ENCODE results near the gene RPL22.

The RPL22 gene

DNA sequence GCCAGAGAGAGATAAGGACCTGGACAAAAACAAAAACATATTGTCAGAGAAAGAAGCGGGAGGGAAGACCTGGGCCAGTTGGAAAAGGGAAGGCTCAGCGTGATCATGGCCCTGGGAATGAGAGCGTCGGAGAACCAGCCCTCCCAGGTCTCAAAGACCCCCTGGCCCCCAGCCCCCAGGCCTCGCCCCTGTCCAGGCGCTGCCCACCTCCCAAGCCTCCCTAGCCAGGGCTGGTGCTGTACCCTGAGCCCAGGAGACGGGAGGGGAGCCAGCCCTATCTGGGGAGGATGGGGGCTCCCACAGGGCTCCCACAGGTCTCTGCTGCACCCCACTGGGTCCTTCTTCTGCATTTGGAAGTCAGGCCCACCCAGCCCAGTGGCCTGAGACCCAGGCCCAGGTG is 34.4 kb downstream of the RPL22 start:
- TF ChIP-seq TAF1 (IDR thresholded peaks at IDR 0.05; ENCODE audit: borderline replicate concordance, insufficient read depth, low read length) (no peak), FOXP2 (optimal IDR thresholded peaks at IDR 0.05; ENCODE audit: borderline replicate concordance, extremely low read depth, extremely low read length, insufficient read depth) (no peak), SIN3A (IDR thresholded peaks at IDR 0.05; ENCODE audit: borderline replicate concordance, insufficient read depth, low read length) (no peak), POLR2AphosphoS5 (IDR thresholded peaks at IDR 0.05; ENCODE audit: low read depth, low read length) (no peak)
- TF ChIP-seq, protein P1, sequence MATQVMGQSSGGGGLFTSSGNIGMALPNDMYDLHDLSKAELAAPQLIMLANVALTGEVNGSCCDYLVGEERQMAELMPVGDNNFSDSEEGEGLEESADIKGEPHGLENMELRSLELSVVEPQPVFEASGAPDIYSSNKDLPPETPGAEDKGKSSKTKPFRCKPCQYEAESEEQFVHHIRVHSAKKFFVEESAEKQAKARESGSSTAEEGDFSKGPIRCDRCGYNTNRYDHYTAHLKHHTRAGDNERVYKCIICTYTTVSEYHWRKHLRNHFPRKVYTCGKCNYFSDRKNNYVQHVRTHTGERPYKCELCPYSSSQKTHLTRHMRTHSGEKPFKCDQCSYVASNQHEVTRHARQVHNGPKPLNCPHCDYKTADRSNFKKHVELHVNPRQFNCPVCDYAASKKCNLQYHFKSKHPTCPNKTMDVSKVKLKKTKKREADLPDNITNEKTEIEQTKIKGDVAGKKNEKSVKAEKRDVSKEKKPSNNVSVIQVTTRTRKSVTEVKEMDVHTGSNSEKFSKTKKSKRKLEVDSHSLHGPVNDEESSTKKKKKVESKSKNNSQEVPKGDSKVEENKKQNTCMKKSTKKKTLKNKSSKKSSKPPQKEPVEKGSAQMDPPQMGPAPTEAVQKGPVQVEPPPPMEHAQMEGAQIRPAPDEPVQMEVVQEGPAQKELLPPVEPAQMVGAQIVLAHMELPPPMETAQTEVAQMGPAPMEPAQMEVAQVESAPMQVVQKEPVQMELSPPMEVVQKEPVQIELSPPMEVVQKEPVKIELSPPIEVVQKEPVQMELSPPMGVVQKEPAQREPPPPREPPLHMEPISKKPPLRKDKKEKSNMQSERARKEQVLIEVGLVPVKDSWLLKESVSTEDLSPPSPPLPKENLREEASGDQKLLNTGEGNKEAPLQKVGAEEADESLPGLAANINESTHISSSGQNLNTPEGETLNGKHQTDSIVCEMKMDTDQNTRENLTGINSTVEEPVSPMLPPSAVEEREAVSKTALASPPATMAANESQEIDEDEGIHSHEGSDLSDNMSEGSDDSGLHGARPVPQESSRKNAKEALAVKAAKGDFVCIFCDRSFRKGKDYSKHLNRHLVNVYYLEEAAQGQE (IDR thresholded peaks at IDR 0.05; ENCODE audit: insufficient read depth in 1 of 2, low read depth in 2 of 2, low read length in 2 of 2), result no peak

DNA sequence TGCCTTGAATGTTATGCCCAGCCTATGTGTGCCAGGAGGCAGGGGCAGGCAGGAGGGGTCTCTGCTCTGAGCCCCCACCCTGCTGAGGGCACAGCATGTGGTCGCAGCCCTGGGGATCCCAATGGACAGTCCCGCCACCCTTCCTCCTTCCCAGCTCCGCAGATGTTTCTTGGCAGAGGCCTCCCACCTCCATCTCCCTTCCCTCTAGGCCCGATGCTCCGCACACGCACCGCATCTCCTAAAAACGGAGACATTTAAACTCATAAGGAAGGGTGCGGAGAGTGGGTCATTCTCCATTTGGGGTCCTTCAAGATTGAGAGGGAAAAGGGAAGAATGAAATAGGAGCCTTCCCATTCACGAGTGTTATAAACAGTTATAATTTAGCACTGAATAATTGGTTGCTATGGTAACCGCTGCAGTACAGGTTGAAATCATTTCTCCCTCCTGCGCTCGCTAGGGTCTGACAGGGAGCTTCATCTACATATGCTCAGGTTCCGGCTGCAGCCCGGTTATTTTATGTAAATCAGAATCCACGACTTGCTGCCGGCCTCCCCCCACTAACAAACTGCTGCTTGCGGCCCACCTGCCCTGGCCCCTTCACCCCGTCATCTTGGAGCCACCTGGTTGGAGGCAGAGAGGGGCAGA is 35.3 kb downstream of the RPL22 start:
- TF ChIP-seq FOXP2 (optimal IDR thresholded peaks at IDR 0.05; ENCODE audit: borderline replicate concordance, extremely low read depth, extremely low read length, insufficient read depth) (no peak), SIN3A (IDR thresholded peaks at IDR 0.05; ENCODE audit: borderline replicate concordance, insufficient read depth, low read length) (no peak), TAF1 (IDR thresholded peaks at IDR 0.05; ENCODE audit: borderline replicate concordance, insufficient read depth, low read length) (no peak), POLR2AphosphoS5 (IDR thresholded peaks at IDR 0.05; ENCODE audit: low read depth, low read length) (no peak)
- TF ChIP-seq, protein P1 (IDR thresholded peaks at IDR 0.05; ENCODE audit: insufficient read depth in 1 of 2, low read depth in 2 of 2, low read length in 2 of 2), result no peak

DNA sequence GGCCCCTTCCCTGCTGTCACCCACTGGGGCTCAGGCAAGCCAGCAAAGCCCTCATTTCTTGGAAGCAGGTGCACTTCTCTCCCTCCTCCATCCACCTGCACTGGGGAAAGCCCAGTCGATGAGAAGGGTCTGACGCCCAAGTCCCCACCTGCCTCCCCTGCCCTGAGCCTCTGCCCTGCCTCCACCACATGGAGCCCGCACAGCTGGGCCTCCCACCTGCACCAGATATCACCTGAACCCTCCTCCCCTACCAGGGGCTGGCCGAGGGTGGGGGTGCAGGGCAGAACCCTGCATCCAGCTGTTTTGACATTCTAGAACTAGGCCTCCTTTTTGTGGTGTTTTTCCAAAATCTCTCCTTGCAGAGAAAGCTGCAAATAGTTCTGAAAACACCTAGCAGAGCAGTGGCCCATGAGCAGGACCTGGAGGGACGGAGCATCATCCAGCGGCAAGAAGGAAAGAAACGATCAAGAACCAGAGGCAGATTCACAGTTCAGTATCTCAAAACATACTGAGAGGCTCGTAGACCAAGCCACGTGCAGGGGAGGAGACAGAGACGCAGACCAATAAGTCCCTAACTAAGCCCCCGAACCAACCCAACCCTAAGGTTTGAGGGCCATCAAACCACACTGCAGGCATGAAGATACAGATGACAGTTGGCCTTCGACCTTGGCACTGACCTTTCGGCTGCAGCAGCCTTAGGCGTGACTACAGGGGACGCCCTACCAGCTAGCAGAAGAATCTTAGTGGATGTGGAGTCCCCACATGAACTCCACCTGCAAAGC is 36.0 kb downstream of the RPL22 start:
- TF ChIP-seq FOXP2 (optimal IDR thresholded peaks at IDR 0.05; ENCODE audit: borderline replicate concordance, extremely low read depth, extremely low read length, insufficient read depth), result no peak
- no peak for TF ChIP-seq SIN3A (IDR thresholded peaks at IDR 0.05; ENCODE audit: borderline replicate concordance, insufficient read depth, low read length)
- TF ChIP-seq TAF1 (IDR thresholded peaks at IDR 0.05; ENCODE audit: borderline replicate concordance, insufficient read depth, low read length), result no peak
- TF ChIP-seq, protein P1 (IDR thresholded peaks at IDR 0.05; ENCODE audit: insufficient read depth in 1 of 2, low read depth in 2 of 2, low read length in 2 of 2), result no peak
- no peak for TF ChIP-seq POLR2AphosphoS5 (IDR thresholded peaks at IDR 0.05; ENCODE audit: low read depth, low read length)

DNA sequence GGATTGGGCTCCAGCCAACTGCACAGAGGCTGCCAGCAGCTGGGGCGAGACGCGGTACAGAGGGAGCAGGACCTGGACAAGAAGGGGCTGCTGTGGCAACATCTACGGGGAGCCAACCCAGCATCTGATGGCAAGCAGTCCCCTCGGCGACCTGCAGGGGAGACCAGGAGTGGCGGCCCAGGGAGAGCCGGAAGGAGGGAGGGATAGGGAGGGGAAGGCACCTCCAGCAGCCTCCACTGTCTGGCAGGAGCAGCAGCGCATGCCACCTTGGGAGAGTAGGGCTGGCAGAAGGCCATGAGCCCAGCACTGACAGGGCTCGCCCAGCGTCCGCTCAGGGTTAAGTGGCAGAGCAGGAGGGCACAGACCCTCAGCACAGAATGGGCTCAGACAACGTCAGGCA is 36.6 kb downstream of the RPL22 start:
- no peak for TF ChIP-seq POLR2AphosphoS5 (IDR thresholded peaks at IDR 0.05; ENCODE audit: low read depth, low read length)
- no peak for TF ChIP-seq TAF1 (IDR thresholded peaks at IDR 0.05; ENCODE audit: borderline replicate concordance, insufficient read depth, low read length)
- no peak for TF ChIP-seq FOXP2 (optimal IDR thresholded peaks at IDR 0.05; ENCODE audit: borderline replicate concordance, extremely low read depth, extremely low read length, insufficient read depth)
- no peak for TF ChIP-seq SIN3A (IDR thresholded peaks at IDR 0.05; ENCODE audit: borderline replicate concordance, insufficient read depth, low read length)
- TF ChIP-seq, protein P1 (IDR thresholded peaks at IDR 0.05; ENCODE audit: insufficient read depth in 1 of 2, low read depth in 2 of 2, low read length in 2 of 2), result no peak

Data from PFSK-1 (cell line).